Neural cell (in vitro differentiated cells): ENCODE results near the gene CCDC190.

Experiments used
- EP300 ChIP-seq: fragments of 450-650 bp; conservative IDR thresholded peaks from 2 replicates; pipeline ENCODE4 v1.6.1; 2014; ENCODE audit warnings: antibody characterized with exemption, mild to moderate bottlenecking, moderate library complexity; ENCODE audit not compliant: poor library complexity, severe bottlenecking
- EZH2 ChIP-seq: fragments of 200-600, 300-800 bp; shearing (Covaris generic), sonication (generic); IDR thresholded peaks from 2 replicates; pipeline ENCODE4 v1.6.1; 2014; ENCODE audit warnings: antibody characterized with exemption, low read length, borderline replicate concordance, mild to moderate bottlenecking; ENCODE audit not compliant: insufficient read depth, poor library complexity, severe bottlenecking
- MXI1 ChIP-seq: fragments of 450-650 bp; conservative IDR thresholded peaks from 2 replicates; pipeline ENCODE4 v1.6.1; 2014; ENCODE audit warnings: antibody characterized with exemption, mild to moderate bottlenecking; ENCODE audit not compliant: poor library complexity, severe bottlenecking
- POLR2AphosphoS5 ChIP-seq: IDR thresholded peaks from 2 replicates; pipeline ENCODE4 v1.6.1; 2012
- RAD21 ChIP-seq: fragments of 450-650 bp; conservative IDR thresholded peaks from 2 replicates; pipeline ENCODE4 v1.6.1; 2014; ENCODE audit warnings: antibody characterized with exemption, mild to moderate bottlenecking, moderate library complexity
- SMC3 ChIP-seq: fragments of 450-650 bp; conservative IDR thresholded peaks from 2 replicates; pipeline ENCODE4 v1.6.1; 2014; ENCODE audit warnings: antibody characterized with exemption, mild to moderate bottlenecking, moderate library complexity; ENCODE audit not compliant: poor library complexity
- TAF1 ChIP-seq: IDR thresholded peaks from 2 replicates; pipeline ENCODE4 v1.6.1; 2012; ENCODE audit warnings: low read depth
- TF ChIP-seq, protein P1 (sequence below): fragments of 450-650 bp; IDR thresholded peaks from 2 replicates; pipeline ENCODE4 v1.5.1; 2014; ENCODE audit warnings: antibody characterized with exemption, mild to moderate bottlenecking, moderate library complexity; ENCODE audit not compliant: poor library complexity, severe bottlenecking
- TF ChIP-seq, protein P2 (sequence below): IDR thresholded peaks from 2 replicates; pipeline ENCODE4 v1.6.1; 2012; ENCODE audit warnings: borderline replicate concordance

DNA sequence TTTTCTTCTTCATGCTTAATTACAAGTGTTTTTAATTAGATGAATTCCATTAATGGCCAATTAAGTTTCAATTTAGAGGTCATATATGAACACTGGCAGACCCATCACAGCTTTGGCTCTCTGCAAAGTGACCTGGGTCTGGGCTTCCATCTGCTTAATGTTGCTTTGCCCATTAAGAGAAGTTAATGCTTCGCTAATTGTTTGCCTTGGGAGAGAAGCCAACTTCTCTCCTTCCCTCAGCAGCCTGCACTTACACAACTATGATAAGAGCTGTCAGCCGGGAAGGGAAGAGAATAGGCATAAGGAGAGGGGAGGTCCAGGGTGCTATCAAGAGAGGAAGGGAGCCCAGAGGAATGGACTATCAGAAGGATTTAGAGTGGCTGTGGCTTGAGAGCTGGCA, 29.0 kb upstream of the CCDC190 start:
- TF ChIP-seq, protein P1, sequence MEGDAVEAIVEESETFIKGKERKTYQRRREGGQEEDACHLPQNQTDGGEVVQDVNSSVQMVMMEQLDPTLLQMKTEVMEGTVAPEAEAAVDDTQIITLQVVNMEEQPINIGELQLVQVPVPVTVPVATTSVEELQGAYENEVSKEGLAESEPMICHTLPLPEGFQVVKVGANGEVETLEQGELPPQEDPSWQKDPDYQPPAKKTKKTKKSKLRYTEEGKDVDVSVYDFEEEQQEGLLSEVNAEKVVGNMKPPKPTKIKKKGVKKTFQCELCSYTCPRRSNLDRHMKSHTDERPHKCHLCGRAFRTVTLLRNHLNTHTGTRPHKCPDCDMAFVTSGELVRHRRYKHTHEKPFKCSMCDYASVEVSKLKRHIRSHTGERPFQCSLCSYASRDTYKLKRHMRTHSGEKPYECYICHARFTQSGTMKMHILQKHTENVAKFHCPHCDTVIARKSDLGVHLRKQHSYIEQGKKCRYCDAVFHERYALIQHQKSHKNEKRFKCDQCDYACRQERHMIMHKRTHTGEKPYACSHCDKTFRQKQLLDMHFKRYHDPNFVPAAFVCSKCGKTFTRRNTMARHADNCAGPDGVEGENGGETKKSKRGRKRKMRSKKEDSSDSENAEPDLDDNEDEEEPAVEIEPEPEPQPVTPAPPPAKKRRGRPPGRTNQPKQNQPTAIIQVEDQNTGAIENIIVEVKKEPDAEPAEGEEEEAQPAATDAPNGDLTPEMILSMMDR = no peak
- TF ChIP-seq POLR2AphosphoS5 = no peak
- no peak for TF ChIP-seq TAF1
- TF ChIP-seq EZH2 = no peak
- TF ChIP-seq EP300 = no peak
- no peak for TF ChIP-seq MXI1
- no peak for TF ChIP-seq RAD21
- TF ChIP-seq, protein P2, sequence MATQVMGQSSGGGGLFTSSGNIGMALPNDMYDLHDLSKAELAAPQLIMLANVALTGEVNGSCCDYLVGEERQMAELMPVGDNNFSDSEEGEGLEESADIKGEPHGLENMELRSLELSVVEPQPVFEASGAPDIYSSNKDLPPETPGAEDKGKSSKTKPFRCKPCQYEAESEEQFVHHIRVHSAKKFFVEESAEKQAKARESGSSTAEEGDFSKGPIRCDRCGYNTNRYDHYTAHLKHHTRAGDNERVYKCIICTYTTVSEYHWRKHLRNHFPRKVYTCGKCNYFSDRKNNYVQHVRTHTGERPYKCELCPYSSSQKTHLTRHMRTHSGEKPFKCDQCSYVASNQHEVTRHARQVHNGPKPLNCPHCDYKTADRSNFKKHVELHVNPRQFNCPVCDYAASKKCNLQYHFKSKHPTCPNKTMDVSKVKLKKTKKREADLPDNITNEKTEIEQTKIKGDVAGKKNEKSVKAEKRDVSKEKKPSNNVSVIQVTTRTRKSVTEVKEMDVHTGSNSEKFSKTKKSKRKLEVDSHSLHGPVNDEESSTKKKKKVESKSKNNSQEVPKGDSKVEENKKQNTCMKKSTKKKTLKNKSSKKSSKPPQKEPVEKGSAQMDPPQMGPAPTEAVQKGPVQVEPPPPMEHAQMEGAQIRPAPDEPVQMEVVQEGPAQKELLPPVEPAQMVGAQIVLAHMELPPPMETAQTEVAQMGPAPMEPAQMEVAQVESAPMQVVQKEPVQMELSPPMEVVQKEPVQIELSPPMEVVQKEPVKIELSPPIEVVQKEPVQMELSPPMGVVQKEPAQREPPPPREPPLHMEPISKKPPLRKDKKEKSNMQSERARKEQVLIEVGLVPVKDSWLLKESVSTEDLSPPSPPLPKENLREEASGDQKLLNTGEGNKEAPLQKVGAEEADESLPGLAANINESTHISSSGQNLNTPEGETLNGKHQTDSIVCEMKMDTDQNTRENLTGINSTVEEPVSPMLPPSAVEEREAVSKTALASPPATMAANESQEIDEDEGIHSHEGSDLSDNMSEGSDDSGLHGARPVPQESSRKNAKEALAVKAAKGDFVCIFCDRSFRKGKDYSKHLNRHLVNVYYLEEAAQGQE = no peak
- TF ChIP-seq SMC3 = no peak
